ENCODE results near the gene CDK5R2. TPM values are rescaled to one million over a fixed set of nuclear protein-coding genes. Genes with fewer than 3 reads are reported as not detected.

Gene CDK5R2
- polyA plus RNA-seq, 2 donors: not detected

DNA sequence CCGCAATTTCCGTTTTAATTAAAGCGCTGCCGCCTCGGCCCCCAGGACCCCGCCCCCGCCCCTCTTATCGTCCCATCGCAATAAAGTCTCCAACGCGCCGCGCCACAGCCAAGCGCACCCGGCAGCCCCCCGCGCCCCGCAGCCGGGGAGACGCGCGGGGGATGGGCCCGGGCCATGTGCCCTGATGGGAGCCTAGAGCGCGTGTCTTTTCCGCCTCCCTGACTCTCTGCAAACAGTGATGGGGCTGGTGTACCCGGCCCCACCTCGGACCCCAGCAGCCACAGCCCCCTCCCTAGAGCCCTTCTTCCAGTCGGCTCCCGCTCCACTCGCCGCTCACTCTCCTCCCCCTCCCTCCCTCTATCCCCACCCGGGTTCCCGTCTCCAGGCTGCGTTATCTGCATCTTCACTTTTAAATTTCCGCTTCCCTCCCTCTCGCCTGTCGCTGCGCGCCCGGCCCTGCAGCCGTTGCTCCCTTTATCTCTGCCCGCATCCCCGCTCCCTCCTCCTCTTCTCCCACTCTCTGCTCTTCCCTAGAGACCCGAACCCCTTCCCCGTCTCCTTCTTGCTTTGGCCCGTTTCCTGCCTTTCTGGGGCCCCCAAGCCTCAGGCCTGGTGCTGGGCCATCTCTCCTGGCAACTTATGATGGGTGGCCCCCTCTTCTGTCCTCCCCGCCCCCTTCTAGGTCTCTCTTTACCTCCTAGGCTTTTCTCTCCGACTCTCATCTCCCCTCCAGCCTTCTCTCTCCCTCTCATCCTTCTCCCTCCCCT, 26.0 kb downstream of the CDK5R2 start:
- 8 to 10% methylated on average over 46 to 49 of the region's 49 CpGs for WGBS, 2 donors
- no peak overlapping the region for H3K27ac ChIP-seq (ENCODE audit: low read depth in 2 of 2, low read length in 1 of 2)
- no peak overlapping the region for H3K4me3 ChIP-seq (ENCODE audit: low read depth in 1 of 2, low read length in 2 of 2)
- H3K4me1 ChIP-seq (ENCODE audit: control insufficient read depth in 2 of 2, insufficient read depth in 2 of 2, low read length in 1 of 2): peaks cover 13 to 14% of the 10 kb centered on the region in 2 donors
- H3K27me3 ChIP-seq (ENCODE audit: control insufficient read depth in 1 of 2, insufficient read depth in 2 of 2, low read length in 2 of 2): peaks cover 14 to 49% of the 10 kb centered on the region in 2 donors
- peaks cover 0 to 4% of the 10 kb centered on the region in 2 donors for H3K9me3 ChIP-seq (ENCODE audit: control insufficient read depth in 2 of 2, insufficient read depth in 1 of 2, low read depth in 1 of 2, low read length in 1 of 2)
- no peaks in the 10 kb centered on the region for H3K36me3 ChIP-seq (ENCODE audit: control insufficient read depth in 2 of 2, insufficient read depth in 2 of 2, low read length in 1 of 2)

DNA sequence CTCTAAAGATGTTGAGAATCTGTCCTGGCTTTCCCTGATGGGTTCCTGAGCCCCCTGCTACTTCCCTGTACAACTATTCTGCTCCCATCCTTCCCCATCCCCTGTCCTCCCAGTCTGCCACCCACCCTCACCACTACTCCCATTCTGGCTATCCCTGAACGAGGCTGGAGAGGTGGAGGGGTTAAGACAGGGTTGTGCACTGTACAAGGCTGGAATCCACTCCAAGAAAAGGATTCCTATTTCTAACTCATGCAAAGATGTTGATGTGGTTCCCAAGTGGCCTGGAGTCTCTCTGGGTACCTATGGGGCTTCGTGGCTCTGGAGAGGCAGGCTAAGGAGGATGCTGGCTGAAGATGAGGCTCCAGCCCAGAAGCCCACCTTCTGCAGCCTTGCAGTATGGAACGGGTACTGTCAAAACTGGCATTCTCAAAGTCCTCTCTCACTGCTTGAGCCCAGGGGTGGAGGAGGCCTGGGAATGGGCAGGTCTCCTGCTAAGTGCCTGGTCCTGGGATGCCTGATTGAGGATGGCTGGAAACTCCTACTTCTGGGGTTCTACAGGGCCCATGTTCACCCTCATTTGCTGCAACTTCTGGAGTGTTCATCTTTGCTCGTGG, 26.8 kb downstream of the CDK5R2 start:
- Histone ChIP-seq H3K27ac (ENCODE audit: low read depth in 2 of 2, low read length in 1 of 2) (no peak overlapping the region), H3K9me3 (ENCODE audit: control insufficient read depth in 2 of 2, insufficient read depth in 1 of 2, low read depth in 1 of 2, low read length in 1 of 2) (peaks cover 0 to 4% of the 10 kb centered on the region in 2 donors), H3K27me3 (ENCODE audit: control insufficient read depth in 1 of 2, insufficient read depth in 2 of 2, low read length in 2 of 2) (peaks cover 17 to 49% of the 10 kb centered on the region in 2 donors), H3K4me1 (ENCODE audit: control insufficient read depth in 2 of 2, insufficient read depth in 2 of 2, low read length in 1 of 2) (peaks cover 11 to 13% of the 10 kb centered on the region in 2 donors), H3K4me3 (ENCODE audit: low read depth in 1 of 2, low read length in 2 of 2) (no peak overlapping the region), H3K36me3 (ENCODE audit: control insufficient read depth in 2 of 2, insufficient read depth in 2 of 2, low read length in 1 of 2) (no peaks in the 10 kb centered on the region)
- WGBS, 2 donors: 56 to 65% methylated on average over 4 of the region's 4 CpGs

DNA sequence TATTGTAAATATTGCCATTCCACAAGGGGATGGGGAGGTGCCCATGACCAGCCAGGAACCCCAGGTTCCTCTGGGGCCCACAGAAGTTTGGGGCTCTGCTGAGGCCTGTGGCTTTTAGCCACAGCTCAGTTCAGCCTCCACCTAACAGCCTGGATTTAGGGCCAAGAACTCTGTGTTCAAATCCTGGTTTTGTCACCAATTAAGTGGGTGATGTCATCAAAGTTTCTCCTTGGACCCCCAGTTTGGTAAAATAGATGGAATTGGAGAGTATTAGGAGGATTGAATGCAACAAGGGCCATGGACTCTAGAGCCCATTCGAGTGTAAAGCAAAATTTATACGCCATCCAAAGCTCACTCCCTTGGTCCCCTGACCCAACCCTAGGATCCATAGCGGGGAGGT, 28.7 kb downstream of the CDK5R2 start:
- no peak overlapping the region for H3K4me3 ChIP-seq (ENCODE audit: low read depth in 1 of 2, low read length in 2 of 2)
- H3K27ac ChIP-seq (ENCODE audit: low read depth in 2 of 2, low read length in 1 of 2): no peak overlapping the region
- H3K36me3 ChIP-seq (ENCODE audit: control insufficient read depth in 2 of 2, insufficient read depth in 2 of 2, low read length in 1 of 2): no peaks in the 10 kb centered on the region
- H3K27me3 ChIP-seq (ENCODE audit: control insufficient read depth in 1 of 2, insufficient read depth in 2 of 2, low read length in 2 of 2): peaks cover 17 to 51% of the 10 kb centered on the region in 2 donors
- peaks cover 0 to 1% of the 10 kb centered on the region in 2 donors for H3K9me3 ChIP-seq (ENCODE audit: control insufficient read depth in 2 of 2, insufficient read depth in 1 of 2, low read depth in 1 of 2, low read length in 1 of 2)
- H3K4me1 ChIP-seq (ENCODE audit: control insufficient read depth in 2 of 2, insufficient read depth in 2 of 2, low read length in 1 of 2): peaks cover 3 to 4% of the 10 kb centered on the region in 2 donors
- 44 to 47% methylated on average over 3 of the region's 3 CpGs for WGBS, 2 donors

DNA sequence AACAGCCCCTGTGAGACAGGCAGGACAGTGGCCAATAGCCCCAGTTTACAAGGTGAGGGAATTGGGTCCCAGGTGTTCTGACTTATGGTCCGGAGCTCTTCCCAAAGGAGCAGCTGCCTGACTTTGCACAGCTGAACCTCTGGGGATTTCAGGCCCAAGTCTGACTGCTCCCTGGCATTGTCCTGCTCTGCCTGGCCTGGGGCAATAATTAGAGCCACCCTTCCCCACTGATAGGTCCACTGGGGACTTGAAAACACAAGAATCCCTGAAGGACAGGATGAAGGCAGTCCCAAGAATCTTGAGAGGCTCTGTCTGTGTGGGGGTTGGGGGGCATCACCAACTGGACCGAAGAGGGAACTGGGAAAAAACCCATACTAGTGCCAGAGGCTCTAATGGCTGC, 29.2 kb downstream of the CDK5R2 start:
- Histone ChIP-seq H3K4me3 (ENCODE audit: low read depth in 1 of 2, low read length in 2 of 2) (no peak overlapping the region), H3K36me3 (ENCODE audit: control insufficient read depth in 2 of 2, insufficient read depth in 2 of 2, low read length in 1 of 2) (no peaks in the 10 kb centered on the region), H3K27me3 (ENCODE audit: control insufficient read depth in 1 of 2, insufficient read depth in 2 of 2, low read length in 2 of 2) (peaks cover 17 to 50% of the 10 kb centered on the region in 2 donors), H3K27ac (ENCODE audit: low read depth in 2 of 2, low read length in 1 of 2) (no peak overlapping the region), H3K9me3 (ENCODE audit: control insufficient read depth in 2 of 2, insufficient read depth in 1 of 2, low read depth in 1 of 2, low read length in 1 of 2) (peaks cover 0 to 1% of the 10 kb centered on the region in 2 donors), H3K4me1 (ENCODE audit: control insufficient read depth in 2 of 2, insufficient read depth in 2 of 2, low read length in 1 of 2) (peaks cover 6 to 7% of the 10 kb centered on the region in 2 donors)
- 51 to 52% methylated on average over 2 of the region's 2 CpGs for WGBS, 2 donors

DNA sequence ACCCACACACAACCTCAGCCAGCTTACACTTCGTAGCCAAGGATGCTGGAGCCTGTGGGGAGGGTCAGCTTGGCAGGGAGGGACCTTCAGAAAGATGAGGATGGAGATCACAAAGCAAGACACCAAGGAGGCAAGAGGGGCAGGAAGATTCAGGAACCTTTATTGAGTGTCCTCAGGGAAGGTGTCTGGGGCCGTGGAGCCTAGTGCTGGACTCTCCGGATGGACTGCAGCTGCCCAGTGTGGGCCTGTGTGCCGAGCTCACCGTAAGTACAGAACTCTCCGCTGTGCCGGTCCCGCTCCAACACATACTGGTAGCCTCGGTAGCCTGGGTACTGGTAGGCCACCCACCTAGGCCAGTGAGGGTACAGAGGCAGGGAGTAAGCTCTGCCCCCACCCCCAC, 30.6 kb downstream of the CDK5R2 start:
- 21 to 28% methylated on average over 9 of the region's 9 CpGs for WGBS, 2 donors
- H3K4me1 ChIP-seq (ENCODE audit: control insufficient read depth in 2 of 2, insufficient read depth in 2 of 2, low read length in 1 of 2): peaks cover 7 to 8% of the 10 kb centered on the region in 2 donors
- H3K27me3 ChIP-seq (ENCODE audit: control insufficient read depth in 1 of 2, insufficient read depth in 2 of 2, low read length in 2 of 2): peaks cover 17 to 43% of the 10 kb centered on the region in 2 donors

DNA sequence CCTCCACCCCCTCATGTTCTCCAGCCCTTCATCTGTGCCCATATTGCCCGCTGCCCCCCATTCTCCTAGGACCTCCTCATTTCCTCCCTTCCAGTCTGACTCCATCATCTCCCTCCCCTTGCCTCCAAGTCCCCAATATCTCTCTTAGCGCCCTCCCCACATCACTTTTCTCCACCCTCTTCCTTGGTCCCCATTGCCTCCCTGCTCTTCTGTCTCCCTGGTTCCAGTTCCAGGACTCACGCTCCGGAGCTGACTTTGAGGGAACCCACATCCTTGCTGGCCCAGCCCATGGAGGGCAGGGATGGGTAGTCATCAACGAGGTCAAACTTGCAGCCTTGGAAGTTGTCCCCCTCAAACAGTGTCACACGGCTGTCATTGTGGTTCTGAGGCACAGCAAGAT, 31.1 kb downstream of the CDK5R2 start:
- Histone ChIP-seq H3K9me3 (ENCODE audit: control insufficient read depth in 2 of 2, insufficient read depth in 1 of 2, low read depth in 1 of 2, low read length in 1 of 2) (peaks cover 0 to 1% of the 10 kb centered on the region in 2 donors), H3K27ac (ENCODE audit: low read depth in 2 of 2, low read length in 1 of 2) (no peak overlapping the region), H3K36me3 (ENCODE audit: control insufficient read depth in 2 of 2, insufficient read depth in 2 of 2, low read length in 1 of 2) (no peaks in the 10 kb centered on the region), H3K4me3 (ENCODE audit: low read depth in 1 of 2, low read length in 2 of 2) (no peak overlapping the region), H3K27me3 (ENCODE audit: control insufficient read depth in 1 of 2, insufficient read depth in 2 of 2, low read length in 2 of 2) (peaks cover 16 to 40% of the 10 kb centered on the region in 2 donors), H3K4me1 (ENCODE audit: control insufficient read depth in 2 of 2, insufficient read depth in 2 of 2, low read length in 1 of 2) (peaks cover 7 to 8% of the 10 kb centered on the region in 2 donors)
- WGBS, 2 donors: 15 to 16% methylated on average over 6 of the region's 6 CpGs

More for the DNA sequence above, 30.6 kb downstream of the CDK5R2 start:
- Histone ChIP-seq H3K9me3 (ENCODE audit: control insufficient read depth in 2 of 2, insufficient read depth in 1 of 2, low read depth in 1 of 2, low read length in 1 of 2) (peaks cover 0 to 1% of the 10 kb centered on the region in 2 donors), H3K27ac (ENCODE audit: low read depth in 2 of 2, low read length in 1 of 2) (no peak overlapping the region), H3K36me3 (ENCODE audit: control insufficient read depth in 2 of 2, insufficient read depth in 2 of 2, low read length in 1 of 2) (no peaks in the 10 kb centered on the region), H3K4me3 (ENCODE audit: low read depth in 1 of 2, low read length in 2 of 2) (no peak overlapping the region)

DNA sequence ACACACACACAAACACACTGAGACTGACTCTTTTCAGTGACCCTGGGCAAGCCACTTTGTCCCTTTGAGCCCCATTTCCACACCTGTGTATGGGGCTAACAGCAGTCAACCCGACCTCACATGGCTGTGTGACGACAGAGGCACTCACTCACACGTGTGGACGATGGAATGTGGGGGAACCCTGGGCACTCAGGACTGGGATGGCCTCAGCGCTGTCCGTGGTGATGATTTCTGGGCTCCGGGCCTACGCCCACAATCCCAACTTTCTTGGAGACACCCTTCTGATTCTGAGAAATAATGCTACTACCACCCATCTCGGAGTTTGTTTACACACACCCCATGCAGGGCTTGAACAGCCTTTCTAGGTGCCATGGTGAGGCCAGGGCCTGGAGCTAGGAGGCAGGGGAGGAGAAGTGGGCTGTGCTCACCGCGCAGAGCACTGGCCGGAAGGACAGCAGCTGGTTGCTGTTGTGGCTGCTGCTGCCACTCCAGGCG, 32.3 kb downstream of the CDK5R2 start:
- 18 to 21% methylated on average over 13 of the region's 13 CpGs for WGBS, 2 donors
- Histone ChIP-seq H3K4me3 (ENCODE audit: low read depth in 1 of 2, low read length in 2 of 2) (no peak overlapping the region), H3K4me1 (ENCODE audit: control insufficient read depth in 2 of 2, insufficient read depth in 2 of 2, low read length in 1 of 2) (peaks cover 7 to 11% of the 10 kb centered on the region in 2 donors), H3K27me3 (ENCODE audit: control insufficient read depth in 1 of 2, insufficient read depth in 2 of 2, low read length in 2 of 2) (peaks cover 8 to 30% of the 10 kb centered on the region in 2 donors), H3K36me3 (ENCODE audit: control insufficient read depth in 2 of 2, insufficient read depth in 2 of 2, low read length in 1 of 2) (no peaks in the 10 kb centered on the region), H3K9me3 (ENCODE audit: control insufficient read depth in 2 of 2, insufficient read depth in 1 of 2, low read depth in 1 of 2, low read length in 1 of 2) (peaks cover 0 to 1% of the 10 kb centered on the region in 2 donors), H3K27ac (ENCODE audit: low read depth in 2 of 2, low read length in 1 of 2) (no peak overlapping the region)

DNA sequence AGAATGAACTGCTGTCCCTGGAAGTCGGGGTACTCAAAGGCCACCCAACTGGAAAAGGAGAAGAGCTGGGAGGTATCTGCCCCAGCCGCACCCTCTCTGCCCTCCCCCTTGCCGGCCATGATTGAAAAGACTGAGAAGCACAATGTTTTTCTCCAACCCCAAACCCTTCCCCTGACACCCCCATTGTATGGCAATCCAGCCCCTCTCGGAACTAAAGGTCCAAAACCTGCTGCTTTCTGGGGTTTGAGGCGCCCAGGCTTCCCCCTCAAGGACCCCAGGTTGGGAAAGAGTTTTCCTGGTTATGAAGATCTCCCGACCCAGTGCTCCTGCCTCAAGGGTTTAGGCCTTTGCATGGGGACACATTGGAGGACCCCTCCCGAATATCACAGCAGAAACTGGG, 32.7 kb downstream of the CDK5R2 start:
- Histone ChIP-seq H3K27ac (ENCODE audit: low read depth in 2 of 2, low read length in 1 of 2) (no peak overlapping the region), H3K27me3 (ENCODE audit: control insufficient read depth in 1 of 2, insufficient read depth in 2 of 2, low read length in 2 of 2) (peaks cover 8 to 29% of the 10 kb centered on the region in 2 donors), H3K4me1 (ENCODE audit: control insufficient read depth in 2 of 2, insufficient read depth in 2 of 2, low read length in 1 of 2) (peaks cover 7 to 11% of the 10 kb centered on the region in 2 donors), H3K9me3 (ENCODE audit: control insufficient read depth in 2 of 2, insufficient read depth in 1 of 2, low read depth in 1 of 2, low read length in 1 of 2) (peaks cover 0 to 1% of the 10 kb centered on the region in 2 donors), H3K36me3 (ENCODE audit: control insufficient read depth in 2 of 2, insufficient read depth in 2 of 2, low read length in 1 of 2) (no peaks in the 10 kb centered on the region), H3K4me3 (ENCODE audit: low read depth in 1 of 2, low read length in 2 of 2) (no peak overlapping the region)
- WGBS, 2 donors: 17 to 18% methylated on average over 6 to 7 of the region's 7 CpGs

DNA sequence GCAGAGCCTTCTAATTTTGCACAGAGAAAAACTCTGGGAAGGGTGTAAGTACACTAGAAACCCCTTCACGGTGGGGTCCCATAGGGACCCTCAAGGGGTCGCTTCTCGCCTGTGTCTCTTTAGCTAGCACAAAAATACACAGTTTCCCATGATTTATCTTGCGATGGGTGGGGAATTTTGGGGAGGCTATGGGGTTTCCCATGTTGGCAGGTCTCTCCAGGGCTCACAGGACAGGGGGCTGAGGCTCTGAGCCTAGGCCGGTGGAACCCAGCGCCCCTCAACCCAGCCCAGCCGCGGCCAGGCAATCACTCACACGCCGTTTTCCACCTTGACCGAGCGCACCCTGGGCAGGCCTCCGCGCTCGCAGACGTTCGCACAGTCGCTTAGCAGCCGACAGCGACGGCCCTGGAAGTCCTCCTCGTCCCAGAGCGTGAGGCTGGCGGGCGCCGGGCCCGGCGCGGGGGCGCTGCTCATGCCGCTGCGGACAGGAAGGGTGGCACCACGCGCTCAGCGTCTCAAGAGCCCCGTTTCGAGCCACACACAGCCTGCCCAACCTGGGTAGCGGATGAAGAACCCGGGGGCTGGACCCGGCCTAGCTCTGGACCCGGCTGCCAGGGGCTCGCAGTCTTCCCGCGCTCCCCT, 33.4 kb downstream of the CDK5R2 start:
- Histone ChIP-seq H3K36me3 (ENCODE audit: control insufficient read depth in 2 of 2, insufficient read depth in 2 of 2, low read length in 1 of 2) (no peaks in the 10 kb centered on the region), H3K4me1 (ENCODE audit: control insufficient read depth in 2 of 2, insufficient read depth in 2 of 2, low read length in 1 of 2) (peaks cover 7 to 13% of the 10 kb centered on the region in 2 donors), H3K27me3 (ENCODE audit: control insufficient read depth in 1 of 2, insufficient read depth in 2 of 2, low read length in 2 of 2) (peaks cover 8 to 29% of the 10 kb centered on the region in 2 donors), H3K4me3 (ENCODE audit: low read depth in 1 of 2, low read length in 2 of 2) (peak overlapping the region in 1 of 2 donors; percentile 20), H3K9me3 (ENCODE audit: control insufficient read depth in 2 of 2, insufficient read depth in 1 of 2, low read depth in 1 of 2, low read length in 1 of 2) (peaks cover 0 to 1% of the 10 kb centered on the region in 2 donors), H3K27ac (ENCODE audit: low read depth in 2 of 2, low read length in 1 of 2) (no peak overlapping the region)
- WGBS, 2 donors: 3 to 4% methylated on average over 42 to 44 of the region's 44 CpGs

All from esophagus (tissue), 2 donors.